GM15510 (cell line): ENCODE data around the gene ZFHX3.

ENCODE experiments used
- POLR2A ChIP-seq: IDR thresholded peaks from 3 replicates; pipeline ENCODE4 v1.6.1; 2011; ENCODE audit warnings: borderline replicate concordance; ENCODE audit not compliant: insufficient read length; ENCODE audit errors: extremely low read depth

The ZFHX3 gene

GRCh38 chr16:72847187-72848027 lies 200.5 kb downstream of the ZFHX3 start:
- no peak for TF ChIP-seq POLR2A

- no peak for TF ChIP-seq POLR2A
Observed at GRCh38 chr16:72846594-72846993, 201.3 kb downstream of the ZFHX3 start.

- no peak for TF ChIP-seq POLR2A
Observed at GRCh38 chr16:72845322-72846020, 202.5 kb downstream of the ZFHX3 start.

GRCh38 chr16:72844225-72844920 lies 203.6 kb downstream of the ZFHX3 start:
- no peak for TF ChIP-seq POLR2A

GRCh38 chr16:72841506-72841905 lies 206.4 kb downstream of the ZFHX3 start:
- TF ChIP-seq POLR2A = no peak

GRCh38 chr16:72840631-72841381 lies 207.1 kb downstream of the ZFHX3 start:
- TF ChIP-seq POLR2A = no peak

- no peak for TF ChIP-seq POLR2A
Observed at GRCh38 chr16:72838951-72839350, 209.0 kb downstream of the ZFHX3 start.

- no peak for TF ChIP-seq POLR2A
Observed at GRCh38 chr16:72838586-72838910, 209.4 kb downstream of the ZFHX3 start.

- no peak for TF ChIP-seq POLR2A
Observed at GRCh38 chr16:72837846-72838585, 209.9 kb downstream of the ZFHX3 start.

GRCh38 chr16:72836985-72837384 lies 210.9 kb downstream of the ZFHX3 start:
- TF ChIP-seq POLR2A = no peak

- TF ChIP-seq POLR2A = no peak
Observed at GRCh38 chr16:72836181-72836580, 211.7 kb downstream of the ZFHX3 start.

- TF ChIP-seq POLR2A = no peak
Observed at GRCh38 chr16:72835086-72835485, 212.8 kb downstream of the ZFHX3 start.

GRCh38 chr16:72834499-72834898 lies 213.4 kb downstream of the ZFHX3 start:
- no peak for TF ChIP-seq POLR2A

GRCh38 chr16:72833969-72834368 lies 214.0 kb downstream of the ZFHX3 start:
- no peak for TF ChIP-seq POLR2A
